ENCODE data around the gene LARGE1. TPM values are rescaled to one million over a fixed set of nuclear protein-coding genes. Genes with fewer than 3 reads are reported as not detected.

LARGE1 gene
- total RNA-seq, 3 donors from 2014 or later, result 23.6 to 27.8 (median 26.1) TPM

GRCh38 chr22:33788927-33789326 lies 131.3 kb downstream of the LARGE1 start:
- H3K27ac ChIP-seq, result no peak overlapping the region
- DNase-seq (ENCODE audit: low spot score in 2 of 2), result no peak
- no peak for TF ChIP-seq POLR2AphosphoS5 (IDR thresholded peaks at IDR 0.05)
- no peaks in the 10 kb centered on the region for H3K4me1 ChIP-seq
- no peaks in the 10 kb centered on the region for H3K27me3 ChIP-seq
- intact Hi-C loops (cut with DNase I; ENCODE audit: low total_unique reads), result no loop called here
- H3K4me3 ChIP-seq, result no peak overlapping the region
- no peaks in the 10 kb centered on the region for H3K36me3 ChIP-seq
- H3K9me3 ChIP-seq, result peaks cover 14 to 17% of the 10 kb centered on the region in 2 donors

- intact Hi-C loops (cut with DNase I; ENCODE audit: low total_unique reads), result no loop called here
- no peak for TF ChIP-seq POLR2A (IDR thresholded peaks at IDR 0.05)
- no peak for TF ChIP-seq POLR2AphosphoS5 (IDR thresholded peaks at IDR 0.05)
- TF ChIP-seq CTCF (IDR thresholded peaks at IDR 0.05), result no peak
Measured at GRCh38 chr22:33787645-33788456, 132.4 kb downstream of the LARGE1 start.

GRCh38 chr22:33786149-33786548 lies 134.1 kb downstream of the LARGE1 start:
- Histone ChIP-seq H3K36me3 (no peaks in the 10 kb centered on the region), H3K27ac (no peak overlapping the region), H3K4me1 (no peaks in the 10 kb centered on the region), H3K9me3 (peaks cover 14 to 17% of the 10 kb centered on the region in 2 donors), H3K27me3 (no peaks in the 10 kb centered on the region), H3K4me3 (no peak overlapping the region)
- intact Hi-C loops (cut with DNase I; ENCODE audit: low total_unique reads), result no loop called here
- no peak for TF ChIP-seq CTCF (IDR thresholded peaks at IDR 0.05)
- TF ChIP-seq POLR2AphosphoS5 (IDR thresholded peaks at IDR 0.05), result no peak
- no peak for TF ChIP-seq POLR2A (IDR thresholded peaks at IDR 0.05)
- no peak for DNase-seq (ENCODE audit: low spot score in 2 of 2)

More at GRCh38 chr22:33787645-33788456, 132.4 kb downstream of the LARGE1 start:
- Histone ChIP-seq H3K9me3 (peaks cover 14 to 17% of the 10 kb centered on the region in 2 donors), H3K4me1 (no peaks in the 10 kb centered on the region), H3K27ac (no peak overlapping the region), H3K4me3 (no peak overlapping the region), H3K36me3 (no peaks in the 10 kb centered on the region), H3K27me3 (no peaks in the 10 kb centered on the region)
- DNase-seq (ENCODE audit: low spot score in 2 of 2), result no peak

- no peak for DNase-seq (ENCODE audit: low spot score in 2 of 2)
- H3K36me3 ChIP-seq, result no peaks in the 10 kb centered on the region
- intact Hi-C loops (cut with DNase I; ENCODE audit: low total_unique reads), result no loop called here
- no peaks in the 10 kb centered on the region for H3K4me1 ChIP-seq
- no peak overlapping the region for H3K4me3 ChIP-seq
- no peaks in the 10 kb centered on the region for H3K27me3 ChIP-seq
- no peak overlapping the region for H3K27ac ChIP-seq
- TF ChIP-seq POLR2A (IDR thresholded peaks at IDR 0.05), result no peak
- H3K9me3 ChIP-seq, result peaks cover 14 to 17% of the 10 kb centered on the region in 2 donors
Measured at GRCh38 chr22:33785283-33785968, 134.8 kb downstream of the LARGE1 start.

DNA sequence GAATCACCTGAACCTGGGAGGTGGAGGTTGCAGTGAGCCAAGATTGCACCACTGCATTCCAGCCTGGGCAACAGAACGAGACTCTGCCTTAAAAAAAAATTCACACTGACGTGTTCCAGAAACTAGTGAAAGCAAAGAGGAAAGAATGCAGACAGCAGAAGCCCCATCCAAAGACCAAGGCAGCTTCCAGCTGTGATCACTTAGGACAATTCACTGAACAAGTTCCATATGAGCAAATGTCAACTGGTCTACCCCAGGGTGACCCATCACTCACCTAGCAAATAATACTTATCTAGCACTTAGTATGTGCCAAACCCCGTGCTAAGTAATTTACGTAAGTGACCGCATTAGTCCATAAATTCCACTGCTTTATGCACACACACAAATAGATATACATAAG lies 138.9 kb downstream of the LARGE1 start:
- Histone ChIP-seq H3K9me3 (no peaks in the 10 kb centered on the region), H3K27ac (no peak overlapping the region), H3K27me3 (no peaks in the 10 kb centered on the region), H3K4me3 (no peak overlapping the region), H3K4me1 (no peaks in the 10 kb centered on the region), H3K36me3 (no peaks in the 10 kb centered on the region)
- TF ChIP-seq CTCF (IDR thresholded peaks at IDR 0.05) (no peak), POLR2A (IDR thresholded peaks at IDR 0.05) (no peak), POLR2AphosphoS5 (IDR thresholded peaks at IDR 0.05) (no peak)
- no peak for DNase-seq (ENCODE audit: low spot score in 2 of 2)
- intact Hi-C loops (cut with DNase I; ENCODE audit: low total_unique reads), result no loop called here

DNA sequence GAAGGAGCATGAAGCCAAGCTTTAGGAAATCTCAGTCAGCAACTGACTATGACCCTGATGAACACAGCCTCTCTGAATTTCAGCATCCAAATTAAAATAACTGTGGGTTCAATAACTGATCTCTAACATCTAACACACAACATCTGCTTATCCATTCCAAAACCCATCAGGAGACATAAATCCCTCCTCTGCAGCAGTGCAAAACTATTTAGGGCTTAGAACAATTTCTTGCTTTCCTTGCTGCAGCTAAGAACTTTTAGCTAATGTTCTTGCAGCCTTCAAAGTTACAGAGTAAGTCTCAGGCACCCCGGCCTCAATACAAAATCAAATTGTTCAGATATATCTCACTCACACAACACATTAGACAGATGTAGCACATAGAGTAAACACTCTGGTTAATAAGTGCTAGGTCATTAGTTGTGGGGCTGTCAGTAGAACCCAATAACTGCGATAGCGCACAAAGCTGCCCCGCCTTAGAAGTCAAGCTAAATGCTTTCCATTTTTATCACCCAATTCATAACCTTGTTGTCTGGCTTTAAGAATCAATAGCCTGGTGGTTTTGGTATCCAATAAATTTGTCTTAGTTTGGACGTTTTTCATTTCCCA lies 139.6 kb downstream of the LARGE1 start:
- H3K27ac ChIP-seq, result no peak overlapping the region
- no peaks in the 10 kb centered on the region for H3K4me1 ChIP-seq
- intact Hi-C loops (cut with DNase I; ENCODE audit: low total_unique reads), result no loop called here
- TF ChIP-seq POLR2AphosphoS5 (IDR thresholded peaks at IDR 0.05), result no peak
- TF ChIP-seq POLR2A (IDR thresholded peaks at IDR 0.05), result no peak
- TF ChIP-seq CTCF (IDR thresholded peaks at IDR 0.05), result no peak
- H3K4me3 ChIP-seq, result no peak overlapping the region
- H3K9me3 ChIP-seq, result no peaks in the 10 kb centered on the region
- H3K36me3 ChIP-seq, result no peaks in the 10 kb centered on the region
- DNase-seq (ENCODE audit: low spot score in 2 of 2), result no peak
- no peaks in the 10 kb centered on the region for H3K27me3 ChIP-seq
